GM12878 (cell line): ENCODE measurements around the gene CRACDL. TPM values are rescaled to one million over a fixed set of nuclear protein-coding genes. Genes with fewer than 3 reads are reported as not detected.

Experiments
- ATAC-seq: fragments of 200-7000 bp; cut with Tn5 transposase; 3 replicates; pipeline ENCODE4 v1.9.1; 2020; ENCODE audit warnings: mild to moderate bottlenecking, moderate library complexity
- BruUV-seq: library from RNA; stranded (reverse); fragments of 400-500 nt; replicated peaks from 2 replicates; lab custom pipeline; 2021; lab: Mats Ljungman, UMichigan
- CTCF ChIA-PET: fragments of 300-600 bp; sonication (Branson Sonifier 250); formaldehyde crosslinking; extraction: SDS; loops from one replicate; lab custom pipeline; 2021; ENCODE audit warnings: inconsistent platforms; lab: Yijun Ruan, JAX
- POLR2A ChIA-PET: fragments of 350-600 bp; formaldehyde crosslinking; extraction: SDS; loops from one replicate; lab custom pipeline; 2021; ENCODE audit warnings: inconsistent platforms; lab: Charles Lee
- RAD21 ChIA-PET: fragments of 300-600 bp; sonication (Branson Sonifier 250); formaldehyde crosslinking; loops from one replicate; lab custom pipeline; 2023; ENCODE audit warnings: antibody characterized with exemption; ENCODE audit not compliant: unreplicated experiment; lab: Charles Lee
- SMC1A ChIA-PET: fragments of 300-600 bp; sonication (Branson Sonifier 250); formaldehyde crosslinking; loops from one replicate; lab custom pipeline; 2023; ENCODE audit not compliant: unreplicated experiment, uncharacterized antibody; lab: Charles Lee
- DNase-seq: peaks from one replicate; pipeline ENCODE4 v3.0.0-alpha.2; 2011; ENCODE audit warnings: low read depth, low spot score
- FAIRE-seq: peaks from 3 replicates; lab custom pipeline; 2011; peaks lifted over from hg19 to GRCh38; lab: Jason Lieb, UNC
- H2AFZ ChIP-seq: 2 replicates; pipeline ENCODE4 v1.6.0; 2011; ENCODE audit warnings: low read depth, low read length, control low read depth; ENCODE audit not compliant: control insufficient read depth
- H3K27ac ChIP-seq: 2 replicates; pipeline ENCODE4 v1.5.1; 2011; ENCODE audit warnings: control low read depth; ENCODE audit not compliant: control insufficient read depth, insufficient read depth
- H3K27me3 ChIP-seq, 2 experiments: replicated peaks in 1 of 2; 2 replicates each; pipeline versions ENCODE4 v1.6.0 to v1.6.1; 2011; ENCODE audit warnings: low read length in 1 of 2; ENCODE audit not compliant: control insufficient read depth in 2 of 2, insufficient read depth in 2 of 2
- H3K36me3 ChIP-seq, 2 experiments: 2 replicates each; pipeline ENCODE4 v1.5.1; 2011; ENCODE audit warnings: low read length in 1 of 2; ENCODE audit not compliant: control insufficient read depth in 2 of 2, insufficient read depth in 2 of 2
- H3K4me1 ChIP-seq: 2 replicates; pipeline ENCODE4 v1.6.1; 2011; ENCODE audit warnings: mild to moderate bottlenecking, low read length, moderate library complexity, mixed read lengths; ENCODE audit not compliant: control insufficient read depth, insufficient read depth
- H3K4me2 ChIP-seq: 2 replicates; pipeline ENCODE4 v1.6.0; 2011; ENCODE audit warnings: control low read depth; ENCODE audit not compliant: control insufficient read depth, insufficient read depth
- H3K4me3 ChIP-seq: fragments of 200-600 bp; sonication (generic); 2 replicates; pipeline ENCODE4 v1.5.1; 2016
- H3K79me2 ChIP-seq: 2 replicates; pipeline ENCODE4 v1.6.0; 2011; ENCODE audit warnings: low read length; ENCODE audit not compliant: control insufficient read depth, insufficient read depth
- H3K9ac ChIP-seq: 2 replicates; pipeline ENCODE4 v1.8.0; 2011; ENCODE audit warnings: low read length, control low read depth, mixed read lengths; ENCODE audit not compliant: control insufficient read depth, insufficient read depth
- H3K9me3 ChIP-seq: replicated peaks from 3 replicates; pipeline ENCODE4 v1.5.1; 2011; ENCODE audit warnings: mild to moderate bottlenecking, low read length; ENCODE audit not compliant: control insufficient read depth, insufficient read depth
- H4K20me1 ChIP-seq: 2 replicates; pipeline ENCODE4 v1.6.0; 2011; ENCODE audit not compliant: control insufficient read depth, insufficient read depth
- CHD2 ChIP-seq: IDR thresholded peaks from 2 replicates; pipeline ENCODE4 v1.6.1; 2011; ENCODE audit warnings: low read depth, low read length, improper control_type of control experiment, borderline replicate concordance
- CREB1 ChIP-seq: IDR thresholded peaks from 2 replicates; pipeline ENCODE4 v1.6.1; 2012; ENCODE audit warnings: low read depth, mild to moderate bottlenecking, inconsistent platforms
- EED ChIP-seq: sonication (generic); IDR thresholded peaks from 2 replicates; pipeline ENCODE4 v1.6.1; 2016; ENCODE audit warnings: antibody characterized with exemption, low read depth
- ETV6 ChIP-seq, 2 experiments: fragments of 450-650 bp in 1 of 2; IDR thresholded peaks in 1 of 2; conservative IDR thresholded peaks in 1 of 2; 2 replicates each; pipeline ENCODE4 v1.6.1; 2014; ENCODE audit warnings: antibody characterized with exemption in 1 of 2, borderline replicate concordance in 1 of 2, low read depth in 1 of 2, mild to moderate bottlenecking in 1 of 2, moderate library complexity in 1 of 2
- NFIC ChIP-seq: IDR thresholded peaks from 2 replicates; pipeline ENCODE4 v1.6.1; 2012; ENCODE audit warnings: low read depth, mild to moderate bottlenecking, inconsistent platforms, low read length, moderate library complexity
- PML ChIP-seq: IDR thresholded peaks from 2 replicates; pipeline ENCODE4 v1.6.1; 2012; ENCODE audit warnings: low read length, inconsistent platforms
- SUPT20H ChIP-seq: IDR thresholded peaks from 2 replicates; pipeline ENCODE4 v1.6.1; 2011; ENCODE audit warnings: low read depth, mild to moderate bottlenecking, low read length, moderate library complexity, borderline replicate concordance; ENCODE audit not compliant: control insufficient read depth
- USF1 ChIP-seq: IDR thresholded peaks from 2 replicates; pipeline ENCODE4 v1.6.1; 2011; ENCODE audit warnings: borderline replicate concordance, low read depth, mild to moderate bottlenecking, moderate library complexity, mixed read lengths, low read length; ENCODE audit not compliant: insufficient read depth; ENCODE audit errors: extremely low read length
- ZZZ3 ChIP-seq: IDR thresholded peaks from 2 replicates; pipeline ENCODE4 v1.6.1; 2011; ENCODE audit warnings: low read depth; ENCODE audit not compliant: control insufficient read depth, insufficient read length
- WGBS: methylation state at CpG from one replicate; pipeline ENCODE4 v1.1.6; 2016; ENCODE audit warnings: low lambda C conversion rate; ENCODE audit not compliant: insufficient replicate concordance, insufficient coverage; ENCODE audit errors: missing lambda C conversion rate; 5-methylcytosine and 5-hydroxymethylcytosine counted together
- in situ Hi-C: fragments of 300-500 bp; cut with MboI; formaldehyde crosslinking; loops from 9 replicates; pipeline ENCODE4 v1.14.3; 2018; ENCODE audit warnings: mixed read lengths
- intact Hi-C: fragments of 100-400 bp; cut with micrococcal nuclease; formaldehyde crosslinking; loops from one replicate; pipeline ENCODE4 v1.14.2; 2022; ENCODE audit not compliant: unreplicated experiment
- polyA plus RNA-seq, 11 experiments: library from polyadenylated mRNA; depleted of rRNA in 4 of 11; unstranded in 6 of 11; stranded (reverse) in 5 of 11; fragments of >200 nt; fragmentation: Nextera tagmentation in 4 of 11; fragmentation: Illumina TruSeq in 1 of 11; extraction: Ambion mirVana in 4 of 11; extraction: Trizol in 1 of 11; gene quantifications; 1 replicate in 1 of 11; 2 replicates in 10 of 11; pipeline versions ENCODE4 v1.2.1 to v1.2.3, GENCODE V29; 2011 to 2016; ENCODE audit warnings: inconsistent platforms in 2 of 11, missing spikeins in 2 of 11, low read depth in 1 of 11
- total RNA-seq, 4 experiments: library from RNA; depleted of rRNA in 3 of 4; stranded (reverse); fragments of >200 nt in 3 of 4; fragmentation: Illumina TruSeq in 1 of 4; extraction: Trizol in 1 of 4; gene quantifications; 2 replicates each; pipeline versions ENCODE4 v1.2.1 to v1.2.3, GENCODE V29; 2013 to 2021
- TF ChIP-seq, protein P1 (sequence below): fragments of 450-650 bp; IDR thresholded peaks from 2 replicates; pipeline ENCODE4 v1.6.1; 2017; ENCODE audit warnings: antibody characterized with exemption, mild to moderate bottlenecking, moderate library complexity
- TF ChIP-seq, protein P2 (sequence below): fragments of 450-650 bp; formaldehyde crosslinking; IDR thresholded peaks from 2 replicates; pipeline ENCODE4 v1.4.0; 2020; ENCODE audit warnings: mild to moderate bottlenecking, moderate library complexity

Gene CRACDL
- total and polyA plus RNA-seq, 10 of the 15 experiments (the other 5 are each of a cell fraction or from before 2014, with no cell fraction given): 0.03 to 0.72 (median 0.14) TPM

- no peak for TF ChIP-seq SUPT20H
- TF ChIP-seq, all 136 proteins: peak for 0
Observed at GRCh38 chr2:98819231-98819766, 116.7 kb downstream of the CRACDL start (continued).

DNA sequence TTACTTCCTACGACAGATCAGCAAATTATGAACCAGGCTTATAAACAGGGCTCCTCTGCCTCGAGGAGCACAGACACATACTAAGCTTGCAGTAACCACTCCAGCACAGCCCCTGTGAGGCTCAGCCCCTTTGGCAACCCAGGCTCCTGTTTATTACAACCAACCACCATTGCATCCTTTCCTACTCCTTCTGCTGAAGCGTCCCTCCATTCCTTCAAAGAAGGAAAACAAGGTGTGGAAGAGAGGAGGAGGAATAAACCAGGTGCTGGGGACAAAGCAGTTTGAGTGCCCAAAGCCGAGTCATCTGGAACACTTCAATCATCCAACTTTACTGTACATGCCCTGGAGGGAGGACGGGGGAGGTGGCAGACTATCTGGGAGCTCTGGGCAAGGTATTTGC, 117.9 kb downstream of the CRACDL start:
- Histone ChIP-seq H3K27me3 (peaks cover 0 to 3% of the 10 kb centered on the region in 2 experiments; a peak in 1 of 4 replicates), H2AFZ (no peak overlapping the region), H3K9ac (no peak overlapping the region), H3K27ac (no peak overlapping the region), H4K20me1 (no peaks in the 10 kb centered on the region), H3K4me2 (no peak overlapping the region), H3K4me1 (no peaks in the 10 kb centered on the region), H3K4me3 (no peak overlapping the region), H3K36me3 (no peaks in the 10 kb centered on the region), H3K79me2 (no peaks in the 10 kb centered on the region), H3K9me3 (no peaks in the 10 kb centered on the region; the same call in 2 of the 3 replicates)
- FAIRE-seq (no peak), ATAC-seq (no peak), DNase-seq (no peak)
- POLR2A ChIA-PET: no interaction called here
- no TSS peak for BruUV-seq
- SMC1A ChIA-PET: interaction anchor here (1.6 to 1.7 kb wide), 2 partner anchors 11 to 18 kb away, joined by 7 to 9 read pairs; no protein-coding TSS in a partner anchor
- intact Hi-C loops: no loop called here
- 3% methylated on average over 5 of the region's 5 CpGs for WGBS
- CTCF ChIA-PET: interaction anchor here (0.6 to 1.4 kb wide), 2 partner anchors 169 to 682 kb away, joined by 3 to 4 read pairs; no protein-coding TSS in a partner anchor
- in situ Hi-C loops: no loop called here
- RAD21 ChIA-PET: no interaction called here
- TF ChIP-seq, protein P1, sequence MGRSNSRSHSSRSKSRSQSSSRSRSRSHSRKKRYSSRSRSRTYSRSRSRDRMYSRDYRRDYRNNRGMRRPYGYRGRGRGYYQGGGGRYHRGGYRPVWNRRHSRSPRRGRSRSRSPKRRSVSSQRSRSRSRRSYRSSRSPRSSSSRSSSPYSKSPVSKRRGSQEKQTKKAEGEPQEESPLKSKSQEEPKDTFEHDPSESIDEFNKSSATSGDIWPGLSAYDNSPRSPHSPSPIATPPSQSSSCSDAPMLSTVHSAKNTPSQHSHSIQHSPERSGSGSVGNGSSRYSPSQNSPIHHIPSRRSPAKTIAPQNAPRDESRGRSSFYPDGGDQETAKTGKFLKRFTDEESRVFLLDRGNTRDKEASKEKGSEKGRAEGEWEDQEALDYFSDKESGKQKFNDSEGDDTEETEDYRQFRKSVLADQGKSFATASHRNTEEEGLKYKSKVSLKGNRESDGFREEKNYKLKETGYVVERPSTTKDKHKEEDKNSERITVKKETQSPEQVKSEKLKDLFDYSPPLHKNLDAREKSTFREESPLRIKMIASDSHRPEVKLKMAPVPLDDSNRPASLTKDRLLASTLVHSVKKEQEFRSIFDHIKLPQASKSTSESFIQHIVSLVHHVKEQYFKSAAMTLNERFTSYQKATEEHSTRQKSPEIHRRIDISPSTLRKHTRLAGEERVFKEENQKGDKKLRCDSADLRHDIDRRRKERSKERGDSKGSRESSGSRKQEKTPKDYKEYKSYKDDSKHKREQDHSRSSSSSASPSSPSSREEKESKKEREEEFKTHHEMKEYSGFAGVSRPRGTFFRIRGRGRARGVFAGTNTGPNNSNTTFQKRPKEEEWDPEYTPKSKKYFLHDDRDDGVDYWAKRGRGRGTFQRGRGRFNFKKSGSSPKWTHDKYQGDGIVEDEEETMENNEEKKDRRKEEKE: no peak
- TF ChIP-seq USF1 (no peak), EED (no peak), NFIC (no peak), CREB1 (no peak), CHD2 (no peak), ETV6 (conservative IDR thresholded peaks at IDR 0.05 in 1 of 2, IDR thresholded peaks at IDR 0.05 in 1 of 2; ENCODE audit: borderline replicate concordance in 1 of 2, low read depth in 1 of 2) (no peak), ZZZ3 (no peak), PML (no peak)
- TF ChIP-seq, protein P2, sequence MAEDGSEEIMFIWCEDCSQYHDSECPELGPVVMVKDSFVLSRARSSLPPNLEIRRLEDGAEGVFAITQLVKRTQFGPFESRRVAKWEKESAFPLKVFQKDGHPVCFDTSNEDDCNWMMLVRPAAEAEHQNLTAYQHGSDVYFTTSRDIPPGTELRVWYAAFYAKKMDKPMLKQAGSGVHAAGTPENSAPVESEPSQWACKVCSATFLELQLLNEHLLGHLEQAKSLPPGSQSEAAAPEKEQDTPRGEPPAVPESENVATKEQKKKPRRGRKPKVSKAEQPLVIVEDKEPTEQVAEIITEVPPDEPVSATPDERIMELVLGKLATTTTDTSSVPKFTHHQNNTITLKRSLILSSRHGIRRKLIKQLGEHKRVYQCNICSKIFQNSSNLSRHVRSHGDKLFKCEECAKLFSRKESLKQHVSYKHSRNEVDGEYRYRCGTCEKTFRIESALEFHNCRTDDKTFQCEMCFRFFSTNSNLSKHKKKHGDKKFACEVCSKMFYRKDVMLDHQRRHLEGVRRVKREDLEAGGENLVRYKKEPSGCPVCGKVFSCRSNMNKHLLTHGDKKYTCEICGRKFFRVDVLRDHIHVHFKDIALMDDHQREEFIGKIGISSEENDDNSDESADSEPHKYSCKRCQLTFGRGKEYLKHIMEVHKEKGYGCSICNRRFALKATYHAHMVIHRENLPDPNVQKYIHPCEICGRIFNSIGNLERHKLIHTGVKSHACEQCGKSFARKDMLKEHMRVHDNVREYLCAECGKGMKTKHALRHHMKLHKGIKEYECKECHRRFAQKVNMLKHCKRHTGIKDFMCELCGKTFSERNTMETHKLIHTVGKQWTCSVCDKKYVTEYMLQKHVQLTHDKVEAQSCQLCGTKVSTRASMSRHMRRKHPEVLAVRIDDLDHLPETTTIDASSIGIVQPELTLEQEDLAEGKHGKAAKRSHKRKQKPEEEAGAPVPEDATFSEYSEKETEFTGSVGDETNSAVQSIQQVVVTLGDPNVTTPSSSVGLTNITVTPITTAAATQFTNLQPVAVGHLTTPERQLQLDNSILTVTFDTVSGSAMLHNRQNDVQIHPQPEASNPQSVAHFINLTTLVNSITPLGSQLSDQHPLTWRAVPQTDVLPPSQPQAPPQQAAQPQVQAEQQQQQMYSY (CRISPR knock-in tag): no peak
